GM10847 (cell line): ENCODE measurements around the gene MYOF.

ENCODE experiments used
- POLR2A ChIP-seq: IDR thresholded peaks from 2 replicates; pipeline ENCODE4 v1.6.1; 2011; ENCODE audit not compliant: insufficient read length; ENCODE audit errors: extremely low read depth

MYOF gene

GRCh38 chr10:93482145-93482834 lies at the start of gene MYOF:
TSS of gene MYOF (minus strand) at chr10:93482334. CDS start at chr10:93482194, 140 bp downstream.
- no peak for TF ChIP-seq POLR2A

- TF ChIP-seq POLR2A, result no peak
Observed at GRCh38 chr10:93518531-93518930, 36.4 kb upstream of the MYOF start.

GRCh38 chr10:93516006-93516380 lies 33.9 kb upstream of the MYOF start:
- TF ChIP-seq POLR2A, result no peak

- no peak for TF ChIP-seq POLR2A
Observed at GRCh38 chr10:93515071-93516005, 33.2 kb upstream of the MYOF start.

GRCh38 chr10:93514521-93514920 lies 32.4 kb upstream of the MYOF start:
- no peak for TF ChIP-seq POLR2A

GRCh38 chr10:93513091-93513490 lies 31.0 kb upstream of the MYOF start:
- TF ChIP-seq POLR2A, result no peak

- TF ChIP-seq POLR2A, result no peak
Observed at GRCh38 chr10:93512565-93512964, 30.4 kb upstream of the MYOF start.

GRCh38 chr10:93509816-93510215 lies 27.7 kb upstream of the MYOF start:
- TF ChIP-seq POLR2A, result no peak

- no peak for TF ChIP-seq POLR2A
Observed at GRCh38 chr10:93505075-93505474, 22.9 kb upstream of the MYOF start.

- TF ChIP-seq POLR2A, result no peak
Observed at GRCh38 chr10:93503075-93503474, 20.9 kb upstream of the MYOF start.

- no peak for TF ChIP-seq POLR2A
Observed at GRCh38 chr10:93501650-93502049, 19.5 kb upstream of the MYOF start.

- no peak for TF ChIP-seq POLR2A
Observed at GRCh38 chr10:93498166-93498565, 16.0 kb upstream of the MYOF start.

- TF ChIP-seq POLR2A, result peak; percentile 80
Observed at GRCh38 chr10:93496322-93497041, 14.3 kb upstream of the MYOF start, which contains the start of gene CEP55. TSS of gene CEP55 (plus strand) at chr10:93496612. CDS start at chr10:93500052, 3,440 bp downstream.

- TF ChIP-seq POLR2A, result no peak
Observed at GRCh38 chr10:93495654-93496321, 13.7 kb upstream of the MYOF start.

- no peak for TF ChIP-seq POLR2A
Observed at GRCh38 chr10:93494494-93494893, 12.4 kb upstream of the MYOF start.
